HG02884 (cell line): ENCODE results near the gene DLGAP1.

ENCODE experiments used
- ATAC-seq: cut with Tn5 transposase; IDR thresholded peaks from one replicate; pipeline ENCODE4 v1.9.1; 2021; ENCODE audit warnings: mild to moderate bottlenecking, moderate library complexity; ENCODE audit not compliant: unreplicated experiment

The DLGAP1 gene

DNA sequence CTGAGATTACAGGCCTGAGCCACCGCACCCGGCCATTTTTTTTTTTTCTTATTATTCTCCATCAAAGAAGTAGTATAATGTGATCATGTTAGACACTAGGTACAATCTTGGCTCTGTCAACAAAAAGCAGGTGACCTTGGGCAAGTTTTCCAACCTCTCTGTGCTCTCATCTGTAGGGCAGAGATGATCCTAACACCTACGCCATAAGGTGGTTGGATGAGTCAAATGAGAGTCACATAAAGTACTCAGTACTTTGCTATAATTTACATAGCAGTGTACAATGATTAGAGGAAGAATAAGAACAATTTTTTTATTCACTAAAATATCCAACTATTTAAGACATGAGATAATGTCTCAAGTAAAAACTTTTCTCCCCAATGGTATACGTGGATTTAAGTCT, 876.5 kb downstream of the DLGAP1 start:
- no peak for ATAC-seq

DNA sequence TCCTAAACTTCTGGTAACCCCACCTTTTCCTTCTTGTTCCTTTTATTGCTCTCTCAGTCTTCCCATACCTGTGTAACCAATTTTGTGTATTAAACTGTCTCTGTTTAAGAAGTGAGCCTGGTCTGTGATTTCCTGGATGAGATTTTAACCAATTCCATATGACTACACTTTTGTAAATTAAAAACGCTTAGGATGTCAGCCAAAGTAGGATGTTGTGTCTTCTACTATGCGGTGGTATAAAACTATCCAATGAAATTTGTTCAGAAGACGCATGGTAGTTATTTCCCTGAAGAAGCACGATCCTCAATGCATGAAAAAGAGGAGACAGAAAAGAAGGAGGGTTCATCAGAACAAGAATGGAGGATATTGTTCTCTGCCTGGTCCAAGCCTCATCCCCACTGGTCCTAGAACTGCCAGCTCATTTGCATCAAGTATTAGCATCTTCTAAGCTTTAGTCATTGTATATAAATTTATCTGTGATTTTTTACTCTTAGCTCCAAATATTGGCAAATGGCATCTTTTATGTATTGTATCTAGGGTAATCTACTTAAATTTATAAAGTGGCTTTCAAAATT, 877.7 kb downstream of the DLGAP1 start:
- ATAC-seq = no peak

DNA sequence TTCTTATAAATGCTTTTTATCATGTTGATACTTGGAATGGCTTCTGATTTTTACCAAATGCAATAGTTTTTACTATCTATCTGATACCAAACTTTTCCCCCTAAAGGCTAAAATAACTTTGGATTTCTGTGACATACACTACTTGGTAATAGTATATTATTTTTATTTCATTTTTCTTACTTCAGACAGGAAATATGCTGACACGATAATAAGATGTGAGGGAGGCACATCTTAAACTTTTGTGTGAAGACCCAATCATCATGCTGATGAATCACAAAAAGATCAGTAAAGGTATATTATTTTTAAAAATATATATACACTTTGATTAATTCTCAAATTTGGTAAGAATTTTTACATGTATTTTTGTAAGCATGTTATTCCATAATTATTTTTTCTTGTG, 882.3 kb downstream of the DLGAP1 start:
- no peak for ATAC-seq

DNA sequence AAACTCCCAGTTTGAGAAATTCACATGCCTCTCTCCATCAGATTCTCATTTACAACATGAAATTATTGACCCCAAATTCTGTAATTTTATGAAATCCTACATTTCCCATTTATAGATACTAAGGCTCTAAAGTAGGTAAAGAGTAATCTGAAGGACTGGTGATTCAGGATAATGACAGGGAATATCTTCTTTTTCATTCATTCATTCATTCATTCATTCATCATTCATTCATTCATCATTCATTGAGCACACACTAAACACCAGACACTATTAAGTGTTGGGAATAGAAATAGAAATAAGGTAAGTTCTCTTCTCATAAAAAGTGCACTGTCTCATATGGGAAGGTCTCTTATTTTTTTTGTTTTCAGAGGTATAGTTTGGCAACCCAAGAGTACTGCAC, 888.3 kb downstream of the DLGAP1 start:
- no peak for ATAC-seq

DNA sequence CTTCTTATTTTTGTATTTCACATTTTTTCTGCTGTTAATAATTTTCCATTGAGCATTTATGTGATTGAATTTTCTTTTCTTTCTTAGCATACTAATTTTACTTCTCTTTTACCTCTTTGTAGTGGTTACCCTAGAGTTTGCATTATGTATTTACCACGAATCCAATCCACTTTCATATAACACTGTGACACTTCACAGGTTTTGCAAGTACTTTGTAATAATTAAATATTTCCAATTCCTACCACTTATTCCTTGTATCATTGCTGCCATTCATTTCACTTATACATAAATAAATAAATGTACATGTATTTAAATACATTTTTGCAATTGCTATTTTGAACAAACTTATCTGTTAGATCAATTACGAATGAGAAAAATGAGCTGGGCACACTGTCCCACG, 894.4 kb downstream of the DLGAP1 start:
- no peak for ATAC-seq

DNA sequence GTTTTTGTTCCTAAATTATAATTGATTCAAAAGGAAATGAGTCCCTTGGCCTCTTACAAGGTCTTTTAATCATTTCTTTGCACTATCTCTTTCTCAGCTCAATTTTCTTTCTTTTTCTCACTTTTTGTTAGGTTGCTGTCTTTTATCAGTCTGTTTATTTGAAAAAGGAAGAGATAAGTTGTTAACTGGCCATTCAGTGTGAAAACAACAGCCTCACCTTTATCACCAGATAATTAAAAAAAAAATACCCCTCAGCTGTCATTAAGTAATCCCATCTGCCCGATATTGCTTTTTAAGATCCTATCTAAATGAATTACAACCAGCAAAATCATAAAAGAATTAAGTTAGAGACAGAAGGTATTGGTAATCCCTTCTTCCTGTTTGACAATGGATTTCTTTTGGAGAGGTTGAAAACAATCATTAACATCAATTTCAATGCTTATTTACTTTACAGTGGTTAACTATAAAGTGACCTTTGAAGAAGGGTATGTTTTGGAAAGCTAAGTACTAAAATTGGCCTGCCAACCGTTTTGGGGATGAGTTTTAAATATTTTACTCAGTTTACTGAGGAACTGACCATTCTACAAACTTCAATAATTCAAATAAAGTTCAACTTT, 900.2 kb downstream of the DLGAP1 start:
- no peak for ATAC-seq

DNA sequence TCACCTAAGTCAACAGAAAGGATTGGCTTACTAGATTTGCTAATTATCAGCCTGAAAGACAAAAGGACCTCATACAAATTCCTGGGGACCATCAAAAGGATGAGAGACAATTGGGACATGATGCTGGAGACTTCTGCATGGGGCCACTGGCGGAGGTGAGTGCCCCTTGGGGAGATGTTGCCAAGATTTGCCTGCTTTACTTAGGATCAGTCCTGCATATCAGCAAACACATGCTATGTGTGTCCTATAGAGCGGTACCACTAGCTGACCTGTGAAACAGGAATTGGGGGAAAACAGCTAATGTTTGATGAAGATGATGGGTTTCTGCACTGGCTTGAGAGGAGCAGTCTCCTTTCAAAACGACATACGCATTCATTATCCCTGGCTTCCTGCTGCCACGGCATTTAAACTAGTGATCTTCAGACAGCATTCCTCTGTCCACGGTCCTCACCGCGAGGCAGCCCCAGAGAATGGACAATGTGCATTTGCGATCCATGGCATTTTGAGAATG, 901.0 kb downstream of the DLGAP1 start:
- ATAC-seq = no peak

DNA sequence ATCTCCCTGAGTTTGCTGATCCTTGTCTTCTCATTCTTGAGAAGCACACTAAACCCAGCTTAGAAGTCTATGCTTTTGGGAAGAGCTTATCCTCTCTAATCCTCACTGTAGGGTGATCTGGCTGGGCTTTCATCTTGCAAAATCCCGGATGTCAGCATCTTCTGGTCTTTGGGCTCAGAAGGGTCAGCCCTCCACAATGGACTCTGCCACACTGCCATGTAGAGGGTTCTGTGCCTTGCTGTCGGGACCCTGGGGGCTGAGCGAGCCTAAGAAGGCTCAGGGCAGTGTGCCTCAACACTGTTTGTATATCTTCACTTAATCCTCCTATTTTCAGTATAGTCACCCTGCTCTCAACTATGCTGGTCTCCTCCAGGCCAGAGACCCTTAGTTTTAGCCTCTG, 902.8 kb downstream of the DLGAP1 start:
- ATAC-seq = no peak

DNA sequence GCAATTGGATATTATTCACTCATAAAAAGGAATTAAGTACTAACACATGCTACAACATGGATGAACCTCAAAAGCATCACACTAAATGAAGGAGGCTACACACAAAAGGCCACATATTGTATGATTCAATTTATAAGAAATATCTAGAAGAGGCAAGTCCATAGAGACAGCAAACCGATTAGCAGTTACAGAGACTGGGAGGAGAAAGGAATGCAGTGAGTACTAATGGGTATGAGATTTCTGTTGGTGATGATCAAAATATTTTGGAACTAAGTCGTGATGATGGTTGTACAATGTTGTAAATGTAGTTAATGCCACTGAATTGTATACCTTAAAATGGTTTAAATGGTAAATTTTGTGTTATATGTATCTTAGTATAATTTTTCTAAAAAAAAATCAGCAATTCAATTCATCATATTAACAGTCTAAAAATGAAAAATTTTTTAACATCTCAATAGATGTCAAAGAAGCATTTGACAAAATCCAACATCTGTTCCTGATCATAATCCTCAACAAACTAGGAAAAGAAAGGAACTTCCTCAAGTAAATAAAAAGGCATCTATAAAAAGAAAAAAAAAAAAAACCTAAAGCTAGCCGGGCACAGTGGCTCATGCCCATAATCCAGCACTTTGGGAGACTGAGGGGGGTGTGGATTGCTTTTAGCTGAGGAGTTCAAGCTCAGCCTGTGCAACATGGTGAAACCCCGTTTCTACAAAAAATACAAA, 907.1 kb downstream of the DLGAP1 start:
- ATAC-seq = no peak

DNA sequence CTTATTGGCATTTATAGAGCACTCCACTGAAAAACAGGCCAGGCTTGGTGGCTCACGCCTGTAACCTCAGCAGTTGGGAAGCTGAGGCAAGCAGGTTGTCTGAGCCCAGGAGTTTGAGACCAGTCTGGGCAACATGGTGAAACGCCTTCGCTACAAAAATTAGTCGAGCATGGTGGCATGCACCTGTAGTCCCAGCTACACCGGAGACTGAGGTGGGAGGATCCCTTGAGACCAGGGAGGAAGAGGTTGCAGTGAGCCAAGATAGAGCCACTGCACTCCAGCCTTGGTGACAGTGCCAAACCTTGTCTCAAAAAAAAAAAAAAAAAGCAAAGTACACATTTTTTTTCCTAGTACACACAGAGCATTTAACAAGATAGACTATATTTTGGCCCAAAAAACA, 909.0 kb downstream of the DLGAP1 start:
- no peak for ATAC-seq

DNA sequence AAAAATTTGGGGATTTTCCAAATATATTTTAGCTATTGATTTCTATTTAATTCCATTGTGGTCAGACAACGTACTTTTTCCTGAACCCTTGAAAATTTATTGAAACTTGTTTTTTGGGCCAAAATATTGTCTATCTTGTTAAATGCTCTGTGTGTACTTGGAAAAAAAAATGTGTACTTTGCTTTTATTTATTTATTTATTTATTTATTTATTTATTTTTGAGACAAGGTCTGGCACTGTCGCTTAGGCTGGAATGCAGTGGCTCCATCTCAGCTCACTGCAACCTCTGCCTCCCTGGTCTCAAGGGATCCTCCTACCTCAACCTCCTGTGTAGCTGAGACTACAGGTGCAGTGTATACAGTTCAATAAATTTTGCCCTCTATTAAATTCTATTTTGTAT, 910.6 kb downstream of the DLGAP1 start:
- no peak for ATAC-seq

DNA sequence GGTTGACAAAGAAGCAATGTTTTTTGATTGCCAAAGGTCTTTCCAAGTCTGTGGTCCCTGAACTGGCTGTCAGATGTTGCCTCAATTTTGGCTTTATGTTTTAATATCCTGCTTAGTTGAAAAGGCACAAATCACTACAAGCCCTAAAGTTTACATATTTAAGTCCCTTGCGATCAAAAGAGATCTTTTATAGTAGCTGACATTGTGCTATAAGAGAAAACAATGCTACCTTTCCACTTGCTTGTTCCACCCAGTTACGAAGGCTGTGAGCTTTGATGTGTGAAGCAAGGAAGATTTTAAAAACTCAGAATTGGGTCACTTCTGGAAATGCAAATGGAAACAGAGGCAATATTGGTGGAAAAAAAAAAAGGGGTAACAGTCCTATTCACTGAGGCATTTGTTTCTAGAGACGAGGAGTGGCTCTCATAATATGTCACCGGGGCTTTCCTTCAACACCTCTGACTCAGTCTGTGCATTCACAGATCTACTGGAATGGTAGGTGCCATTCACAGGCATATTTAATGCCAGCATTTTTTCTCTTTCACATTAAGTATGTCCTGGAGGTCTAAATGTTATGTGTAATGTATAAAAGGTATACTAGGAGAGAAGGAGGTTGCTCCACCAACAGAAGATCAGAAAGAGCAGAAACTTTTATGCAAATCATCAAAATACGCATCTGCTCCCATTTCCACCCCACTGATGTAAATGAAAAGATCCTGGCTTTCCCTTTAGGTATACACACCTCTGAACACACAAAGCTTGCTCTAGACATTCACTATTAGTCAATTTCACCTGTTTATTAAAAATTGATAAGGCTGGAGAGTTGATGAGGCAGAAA, 913.3 kb downstream of the DLGAP1 start:
- ATAC-seq = peak; percentile 98

DNA sequence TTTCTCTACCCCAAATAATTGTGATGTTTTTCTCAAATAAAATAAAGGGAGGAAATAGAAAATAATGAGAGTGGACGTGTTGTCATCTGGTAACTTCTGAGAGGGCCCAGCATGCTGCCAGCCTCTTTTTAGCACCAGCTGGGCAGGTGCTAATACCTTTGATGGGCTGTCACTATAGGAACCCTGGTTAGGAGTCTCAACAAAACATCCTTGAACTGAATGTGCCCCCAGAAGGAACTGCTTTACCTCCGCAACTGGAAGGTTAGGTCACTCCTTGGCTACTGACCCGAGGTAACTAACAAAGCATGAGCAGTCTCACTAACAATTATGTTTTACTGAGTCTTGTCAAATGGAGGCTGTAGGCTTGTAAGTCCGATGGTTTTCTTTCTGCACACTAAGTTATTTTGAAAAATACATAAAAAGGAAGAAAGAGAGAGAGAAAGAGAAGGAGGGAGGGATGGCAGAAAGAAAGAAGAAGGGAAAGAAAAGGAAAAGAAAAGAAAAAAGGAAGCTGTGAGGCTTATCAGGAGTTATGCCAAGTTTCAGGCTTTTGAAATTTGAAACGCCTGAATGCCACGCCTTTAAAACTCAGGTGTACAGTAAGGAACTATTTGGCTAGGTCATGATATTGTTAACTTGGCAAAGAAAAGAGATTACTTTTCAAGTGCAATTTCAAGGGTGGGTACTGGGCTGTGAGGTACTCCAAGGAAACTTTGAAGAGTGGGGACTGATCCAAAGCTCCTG, 914.1 kb downstream of the DLGAP1 start:
- ATAC-seq = no peak

DNA sequence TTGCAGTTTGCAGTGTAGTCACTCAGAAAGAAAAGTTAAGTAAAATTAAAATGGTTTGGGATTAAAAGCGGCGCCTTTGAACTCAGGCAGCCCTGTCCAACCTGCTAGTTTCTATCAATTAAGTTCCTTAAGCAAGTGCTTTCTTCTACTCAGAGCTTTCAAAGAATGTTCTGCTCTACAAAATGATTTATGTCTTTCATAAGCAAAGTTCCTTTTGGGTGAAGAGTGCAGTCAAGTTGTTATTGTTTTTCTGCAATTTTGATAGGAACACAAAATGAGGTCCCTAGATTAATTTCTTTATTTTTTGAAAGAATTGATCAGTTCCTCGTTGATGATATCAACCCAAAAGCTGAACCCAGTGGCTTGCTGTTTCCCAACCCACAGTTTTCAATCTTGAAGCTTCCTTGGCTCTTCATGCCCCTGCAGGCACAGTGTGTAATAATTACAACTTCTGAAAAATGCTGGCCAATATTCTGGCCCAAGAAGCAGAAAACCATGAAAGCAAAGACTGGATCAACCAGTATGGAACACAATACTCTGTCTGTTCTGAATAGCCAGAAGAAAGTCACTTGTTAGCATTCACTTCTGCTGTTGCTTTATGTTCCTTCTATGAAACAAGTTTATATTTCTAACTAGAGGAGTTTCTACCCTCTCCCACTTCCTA, 916.0 kb downstream of the DLGAP1 start:
- no peak for ATAC-seq

DNA sequence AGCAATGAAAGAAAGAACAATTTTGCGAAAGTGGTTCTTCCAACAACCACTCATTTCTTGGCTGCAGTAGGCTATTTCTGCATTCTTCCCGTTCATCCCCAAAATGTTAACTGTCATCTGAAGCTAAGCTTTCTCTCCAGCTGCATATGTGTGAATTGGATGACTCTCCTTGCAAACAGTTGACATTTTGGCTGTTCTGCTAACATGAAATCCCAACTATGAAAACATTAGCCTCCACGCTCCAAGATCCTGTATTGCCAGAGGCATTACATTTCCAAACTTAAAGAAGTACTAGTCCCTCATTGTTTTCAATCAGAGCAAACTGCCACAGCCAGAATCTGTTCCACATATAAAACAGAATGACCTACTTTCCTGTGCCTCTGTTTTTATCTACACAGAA, 916.7 kb downstream of the DLGAP1 start:
- no peak for ATAC-seq

DNA sequence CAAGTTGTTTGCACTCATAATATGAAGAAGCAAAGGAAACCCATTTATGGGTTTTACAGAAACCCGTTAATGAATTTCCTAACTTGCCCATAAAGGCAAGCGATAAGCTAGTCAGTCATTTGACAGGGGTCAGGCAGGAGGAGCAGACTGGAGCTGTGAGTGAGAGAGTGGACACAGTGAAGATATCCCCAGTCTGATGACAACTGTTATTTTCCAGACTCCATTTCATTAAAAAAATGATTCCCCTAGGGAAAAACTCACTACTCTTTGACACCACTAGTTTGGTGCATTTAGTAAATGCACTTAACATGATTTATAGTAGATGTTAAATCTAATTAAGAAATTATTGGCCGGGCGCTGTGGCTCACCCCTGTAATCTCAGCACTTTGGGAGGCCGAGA, 924.3 kb downstream of the DLGAP1 start:
- no peak for ATAC-seq

DNA sequence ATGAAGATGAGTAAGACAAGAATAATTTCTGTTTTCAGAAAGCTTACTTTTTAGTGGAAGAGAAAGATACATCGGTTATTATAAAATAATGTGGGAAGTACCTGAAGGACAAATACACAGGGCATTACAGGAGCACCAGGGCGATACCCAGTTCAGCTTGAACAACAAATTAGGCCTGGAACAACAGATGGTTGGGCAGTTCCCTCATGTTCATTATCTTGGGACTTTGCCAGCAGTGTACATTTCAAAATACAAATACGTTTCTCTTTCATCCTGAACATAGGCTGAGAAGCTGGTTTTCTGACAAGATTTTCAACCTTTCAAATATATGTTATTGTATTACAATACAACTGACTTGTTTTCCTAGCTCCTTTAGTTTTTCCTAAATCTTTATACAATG, 925.5 kb downstream of the DLGAP1 start:
- no peak for ATAC-seq

DNA sequence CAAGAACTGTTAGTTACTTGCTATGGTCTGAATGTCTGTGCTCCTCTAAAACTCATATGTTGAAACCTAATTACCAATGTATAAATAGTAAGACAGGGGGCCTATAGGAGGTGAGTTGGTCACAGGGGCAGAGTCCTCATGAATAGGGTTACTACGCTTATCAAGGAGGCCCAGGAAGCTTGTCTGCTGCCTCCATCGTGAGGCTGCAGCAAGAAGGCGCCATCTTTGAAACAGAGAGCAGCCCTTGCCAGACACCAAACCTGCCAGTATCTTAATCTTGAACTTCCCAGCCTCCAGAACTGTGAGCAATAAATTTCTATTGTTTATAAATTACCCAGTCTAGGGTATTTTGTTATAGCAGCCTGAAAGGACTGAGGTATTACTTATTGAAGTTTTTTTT, 926.0 kb downstream of the DLGAP1 start:
- ATAC-seq = no peak

DNA sequence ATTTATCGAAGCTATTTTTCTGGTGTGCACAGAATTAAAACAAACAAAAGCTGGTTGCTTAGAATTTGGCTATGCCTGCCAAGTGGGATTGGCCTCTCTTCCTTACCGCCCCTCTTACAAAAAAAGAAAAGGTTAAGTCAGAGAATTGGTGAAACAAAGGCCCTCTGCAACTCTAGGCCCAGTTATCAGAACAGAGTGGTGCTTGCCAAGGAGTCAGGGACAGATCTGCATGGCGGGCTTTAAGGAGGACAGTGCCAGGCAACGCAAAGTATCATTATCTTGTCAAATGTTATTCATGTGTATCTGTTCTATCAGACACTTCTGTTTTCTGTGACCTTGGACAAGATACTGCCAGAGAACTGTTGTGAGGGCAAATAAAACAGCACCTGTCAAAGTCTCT, 926.9 kb downstream of the DLGAP1 start:
- no peak for ATAC-seq
